Measurements from ENCODE around the gene PDCD10.

PDCD10 gene

DNA sequence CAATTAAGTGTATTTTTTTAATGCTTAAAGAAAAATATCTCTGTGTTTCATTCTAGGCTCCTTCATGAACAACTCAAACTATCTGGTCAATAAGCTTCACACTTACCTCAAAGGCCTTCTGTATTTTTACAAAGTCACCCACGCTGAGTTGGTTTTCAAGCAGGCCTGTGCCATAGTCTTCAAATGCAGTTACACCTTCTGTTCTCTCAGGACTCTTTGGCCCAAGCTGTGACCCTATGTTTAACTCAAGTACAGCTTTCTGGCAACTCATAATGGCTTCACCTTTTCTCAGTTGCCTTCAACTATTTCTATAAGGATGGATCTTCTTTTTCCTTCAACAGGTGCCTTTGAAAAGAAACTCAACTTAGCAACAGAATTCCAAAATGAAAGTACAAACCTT is 81.5 kb downstream of the PDCD10 start:
- no peak for DNase-seq (ENCODE audit: low read depth in 1 of 2, low spot score in 1 of 2)
- Histone ChIP-seq H3K27ac (replicated peaks) (peak overlapping the region; percentile 39), H3K27me3 (ENCODE audit: insufficient read depth, poor library complexity, severe bottlenecking) (no peaks in the 10 kb centered on the region), H3K4me3 (replicated peaks; ENCODE audit: insufficient read depth, low read length) (no peak overlapping the region)
- TF ChIP-seq POLR2AphosphoS5 (IDR thresholded peaks at IDR 0.05; ENCODE audit: low read depth) (no peak), SPI1 (IDR thresholded peaks at IDR 0.05; ENCODE audit: borderline replicate concordance, low read depth) (no peak), GABPA (IDR thresholded peaks at IDR 0.05; ENCODE audit: low read depth) (no peak)
- TF ChIP-seq, protein P1, sequence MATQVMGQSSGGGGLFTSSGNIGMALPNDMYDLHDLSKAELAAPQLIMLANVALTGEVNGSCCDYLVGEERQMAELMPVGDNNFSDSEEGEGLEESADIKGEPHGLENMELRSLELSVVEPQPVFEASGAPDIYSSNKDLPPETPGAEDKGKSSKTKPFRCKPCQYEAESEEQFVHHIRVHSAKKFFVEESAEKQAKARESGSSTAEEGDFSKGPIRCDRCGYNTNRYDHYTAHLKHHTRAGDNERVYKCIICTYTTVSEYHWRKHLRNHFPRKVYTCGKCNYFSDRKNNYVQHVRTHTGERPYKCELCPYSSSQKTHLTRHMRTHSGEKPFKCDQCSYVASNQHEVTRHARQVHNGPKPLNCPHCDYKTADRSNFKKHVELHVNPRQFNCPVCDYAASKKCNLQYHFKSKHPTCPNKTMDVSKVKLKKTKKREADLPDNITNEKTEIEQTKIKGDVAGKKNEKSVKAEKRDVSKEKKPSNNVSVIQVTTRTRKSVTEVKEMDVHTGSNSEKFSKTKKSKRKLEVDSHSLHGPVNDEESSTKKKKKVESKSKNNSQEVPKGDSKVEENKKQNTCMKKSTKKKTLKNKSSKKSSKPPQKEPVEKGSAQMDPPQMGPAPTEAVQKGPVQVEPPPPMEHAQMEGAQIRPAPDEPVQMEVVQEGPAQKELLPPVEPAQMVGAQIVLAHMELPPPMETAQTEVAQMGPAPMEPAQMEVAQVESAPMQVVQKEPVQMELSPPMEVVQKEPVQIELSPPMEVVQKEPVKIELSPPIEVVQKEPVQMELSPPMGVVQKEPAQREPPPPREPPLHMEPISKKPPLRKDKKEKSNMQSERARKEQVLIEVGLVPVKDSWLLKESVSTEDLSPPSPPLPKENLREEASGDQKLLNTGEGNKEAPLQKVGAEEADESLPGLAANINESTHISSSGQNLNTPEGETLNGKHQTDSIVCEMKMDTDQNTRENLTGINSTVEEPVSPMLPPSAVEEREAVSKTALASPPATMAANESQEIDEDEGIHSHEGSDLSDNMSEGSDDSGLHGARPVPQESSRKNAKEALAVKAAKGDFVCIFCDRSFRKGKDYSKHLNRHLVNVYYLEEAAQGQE (IDR thresholded peaks at IDR 0.05; ENCODE audit: insufficient replicate concordance, low read depth): no peak
- TF ChIP-seq, protein P2, sequence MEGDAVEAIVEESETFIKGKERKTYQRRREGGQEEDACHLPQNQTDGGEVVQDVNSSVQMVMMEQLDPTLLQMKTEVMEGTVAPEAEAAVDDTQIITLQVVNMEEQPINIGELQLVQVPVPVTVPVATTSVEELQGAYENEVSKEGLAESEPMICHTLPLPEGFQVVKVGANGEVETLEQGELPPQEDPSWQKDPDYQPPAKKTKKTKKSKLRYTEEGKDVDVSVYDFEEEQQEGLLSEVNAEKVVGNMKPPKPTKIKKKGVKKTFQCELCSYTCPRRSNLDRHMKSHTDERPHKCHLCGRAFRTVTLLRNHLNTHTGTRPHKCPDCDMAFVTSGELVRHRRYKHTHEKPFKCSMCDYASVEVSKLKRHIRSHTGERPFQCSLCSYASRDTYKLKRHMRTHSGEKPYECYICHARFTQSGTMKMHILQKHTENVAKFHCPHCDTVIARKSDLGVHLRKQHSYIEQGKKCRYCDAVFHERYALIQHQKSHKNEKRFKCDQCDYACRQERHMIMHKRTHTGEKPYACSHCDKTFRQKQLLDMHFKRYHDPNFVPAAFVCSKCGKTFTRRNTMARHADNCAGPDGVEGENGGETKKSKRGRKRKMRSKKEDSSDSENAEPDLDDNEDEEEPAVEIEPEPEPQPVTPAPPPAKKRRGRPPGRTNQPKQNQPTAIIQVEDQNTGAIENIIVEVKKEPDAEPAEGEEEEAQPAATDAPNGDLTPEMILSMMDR (IDR thresholded peaks at IDR 0.05; ENCODE audit: insufficient read depth, low read length): no peak

DNA sequence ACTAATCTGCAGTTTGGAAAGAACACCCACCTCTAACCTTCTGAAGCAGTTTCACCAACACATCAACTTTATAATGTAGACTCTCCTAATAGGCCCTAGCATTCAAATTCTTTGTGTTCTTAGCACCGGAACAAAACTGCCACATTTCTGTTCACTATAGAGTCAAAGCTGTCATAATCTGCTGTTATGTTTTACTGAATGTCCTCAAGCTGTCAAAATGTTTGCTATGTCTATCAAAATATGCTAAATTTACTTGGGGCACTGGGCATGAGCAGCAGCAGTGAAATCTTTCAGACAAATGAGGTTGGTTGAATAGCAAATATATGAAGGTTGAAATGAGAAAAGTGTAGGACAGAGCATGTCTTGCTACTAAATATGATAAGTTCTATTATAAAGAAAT is 82.9 kb downstream of the PDCD10 start:
- no peak overlapping the region for H3K4me3 ChIP-seq (replicated peaks; ENCODE audit: insufficient read depth, low read length)
- H3K27me3 ChIP-seq (ENCODE audit: insufficient read depth, poor library complexity, severe bottlenecking): no peaks in the 10 kb centered on the region
- no peak for TF ChIP-seq POLR2AphosphoS5 (IDR thresholded peaks at IDR 0.05; ENCODE audit: low read depth)
- TF ChIP-seq, protein P2 (IDR thresholded peaks at IDR 0.05; ENCODE audit: insufficient read depth, low read length): no peak
- TF ChIP-seq GABPA (IDR thresholded peaks at IDR 0.05; ENCODE audit: low read depth): no peak
- TF ChIP-seq, protein P1 (IDR thresholded peaks at IDR 0.05; ENCODE audit: insufficient replicate concordance, low read depth): no peak
- no peak for TF ChIP-seq SPI1 (IDR thresholded peaks at IDR 0.05; ENCODE audit: borderline replicate concordance, low read depth)
- DNase-seq (ENCODE audit: low read depth in 1 of 2, low spot score in 1 of 2): no peak
- H3K27ac ChIP-seq (replicated peaks): no peak overlapping the region

DNA sequence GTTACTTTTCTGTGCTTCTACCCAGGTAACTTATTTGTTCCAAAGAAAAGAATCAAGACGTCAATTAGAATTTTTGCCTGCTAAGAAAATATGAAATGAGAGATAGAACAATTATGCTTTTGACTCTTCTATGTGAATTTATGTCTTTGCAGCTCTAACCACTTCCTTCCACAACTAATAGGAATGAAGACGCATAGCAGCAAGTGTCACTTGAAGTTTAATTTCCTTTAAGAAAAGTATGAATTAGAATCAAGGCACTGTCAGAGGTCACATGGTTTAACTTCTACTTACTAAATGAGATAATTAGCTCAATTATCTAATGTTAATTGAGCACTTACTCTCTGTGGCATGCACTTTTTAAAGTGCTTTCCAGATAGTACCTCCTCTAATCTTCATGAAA is 84.2 kb downstream of the PDCD10 start:
- Histone ChIP-seq H3K27me3 (ENCODE audit: insufficient read depth, poor library complexity, severe bottlenecking) (no peaks in the 10 kb centered on the region), H3K27ac (replicated peaks) (no peak overlapping the region), H3K4me3 (replicated peaks; ENCODE audit: insufficient read depth, low read length) (no peak overlapping the region)
- no peak for TF ChIP-seq POLR2AphosphoS5 (IDR thresholded peaks at IDR 0.05; ENCODE audit: low read depth)
- TF ChIP-seq, protein P1 (IDR thresholded peaks at IDR 0.05; ENCODE audit: insufficient replicate concordance, low read depth): no peak
- TF ChIP-seq, protein P2 (IDR thresholded peaks at IDR 0.05; ENCODE audit: insufficient read depth, low read length): no peak
- DNase-seq (ENCODE audit: low read depth in 1 of 2, low spot score in 1 of 2): no peak

All from HL-60 (cell line).